H4 (cell line): ENCODE results near the gene AKAP6. TPM values are rescaled to one million over a fixed set of nuclear protein-coding genes. Genes with fewer than 3 reads are reported as not detected.

Source experiments
- DNase-seq: peaks from one replicate; pipeline ENCODE4 v3.0.0-alpha.2; 2015; ENCODE audit warnings: low spot score
- total RNA-seq: library from RNA; depleted of rRNA; stranded (reverse); fragments of >200 nt; shearing (Covaris generic); gene quantifications from 2 replicates; pipeline ENCODE4 v1.2.3, GENCODE V29; 2014; rRNA removed

AKAP6 gene
- total RNA-seq, 1 experiment from 2014 or later = 38.6 TPM

GRCh38 chr14:32814721-32815120, 485.6 kb downstream of the AKAP6 start:
- no peak for DNase-seq

DNA sequence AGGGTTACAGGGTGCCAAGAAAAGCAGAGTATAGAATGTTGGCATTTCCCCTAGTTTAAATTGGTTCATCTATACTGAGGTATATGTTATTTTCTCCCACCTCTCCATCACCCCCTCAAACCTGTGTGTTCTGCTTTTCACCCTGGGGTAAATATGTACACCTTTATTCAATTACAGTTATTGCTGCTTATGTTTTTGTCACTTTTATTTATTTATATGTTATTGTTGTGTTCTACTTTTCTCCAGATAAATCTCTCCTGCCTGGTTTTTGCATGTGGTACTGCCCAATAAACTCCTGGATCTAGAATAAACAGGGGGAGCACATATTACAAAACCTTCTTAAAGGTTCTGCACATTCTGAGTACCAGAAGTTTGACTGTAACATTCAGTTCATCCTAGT, 487.5 kb downstream of the AKAP6 start:
- no peak for DNase-seq

GRCh38 chr14:32817780-32818179, 488.7 kb downstream of the AKAP6 start:
- no peak for DNase-seq

DNA sequence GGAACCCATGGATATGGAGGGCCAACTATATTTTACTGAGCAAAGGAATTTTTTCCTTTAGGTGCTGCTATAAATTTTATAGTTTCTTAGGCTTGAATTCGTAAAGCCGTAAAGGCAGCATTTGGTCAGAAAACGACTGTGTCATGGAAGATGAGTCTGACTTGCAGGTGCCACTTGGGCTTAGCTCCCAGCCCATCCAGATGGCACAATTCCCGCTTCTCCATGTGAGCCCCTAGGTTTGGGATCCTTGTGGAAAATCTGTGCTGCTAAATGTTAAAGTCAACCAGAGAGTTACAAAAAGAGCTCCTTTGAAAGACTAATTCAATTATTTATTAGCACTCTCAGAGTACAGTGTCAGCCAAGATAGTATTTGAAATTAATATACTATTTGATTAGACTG, 489.5 kb downstream of the AKAP6 start:
- DNase-seq = no peak

DNA sequence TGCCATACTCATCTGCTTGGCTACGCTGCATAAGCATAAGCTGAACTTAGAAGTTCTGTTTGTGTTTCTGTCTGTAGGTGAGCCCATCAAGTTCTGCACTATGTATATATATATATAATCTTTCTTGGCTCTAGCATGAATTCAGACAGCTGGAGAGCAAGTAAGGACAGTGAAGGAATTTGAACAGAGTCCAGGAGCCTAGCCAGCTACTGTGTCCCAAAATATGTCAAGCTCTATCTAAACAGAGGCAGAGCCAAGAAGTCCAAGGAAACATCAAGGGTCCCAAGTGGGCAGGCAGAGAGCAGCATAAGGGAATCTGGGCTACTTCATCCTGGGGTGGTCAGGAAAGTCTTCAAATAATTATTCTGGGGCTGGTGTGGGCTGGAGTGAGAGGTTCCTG, 491.1 kb downstream of the AKAP6 start:
- DNase-seq = no peak

- DNase-seq = no peak
Observed at GRCh38 chr14:32820682-32821081, 491.6 kb downstream of the AKAP6 start.

DNA sequence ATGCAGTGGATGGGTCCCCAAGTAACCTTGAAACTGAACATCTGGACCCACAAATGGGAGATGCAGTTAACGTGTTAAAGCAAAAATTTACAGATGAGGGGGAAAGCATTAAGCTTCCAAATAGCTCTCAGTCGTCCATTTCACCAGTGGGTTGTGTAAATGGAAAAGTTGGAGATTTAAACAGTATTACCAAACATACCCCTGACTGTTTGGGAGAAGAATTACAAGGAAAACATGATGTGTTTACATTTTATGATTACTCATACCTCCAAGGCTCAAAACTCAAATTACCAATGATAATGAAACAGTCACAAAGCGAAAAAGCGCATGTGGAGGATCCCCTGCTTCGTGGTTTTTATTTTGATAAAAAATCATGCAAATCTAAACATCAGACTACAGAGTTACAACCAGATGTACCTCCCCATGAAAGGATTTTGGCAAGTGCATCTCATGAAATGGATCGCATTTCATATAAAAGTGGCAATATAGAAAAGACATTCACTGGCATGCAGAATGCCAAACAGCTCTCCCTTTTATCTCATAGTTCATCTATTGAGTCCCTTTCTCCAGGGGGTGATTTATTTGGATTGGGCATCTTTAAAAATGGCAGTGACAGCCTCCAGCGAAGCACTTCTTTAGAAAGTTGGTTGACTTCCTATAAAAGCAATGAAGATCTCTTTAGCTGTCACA, 493.0 kb downstream of the AKAP6 start:
- peak; percentile 54 for DNase-seq

DNA sequence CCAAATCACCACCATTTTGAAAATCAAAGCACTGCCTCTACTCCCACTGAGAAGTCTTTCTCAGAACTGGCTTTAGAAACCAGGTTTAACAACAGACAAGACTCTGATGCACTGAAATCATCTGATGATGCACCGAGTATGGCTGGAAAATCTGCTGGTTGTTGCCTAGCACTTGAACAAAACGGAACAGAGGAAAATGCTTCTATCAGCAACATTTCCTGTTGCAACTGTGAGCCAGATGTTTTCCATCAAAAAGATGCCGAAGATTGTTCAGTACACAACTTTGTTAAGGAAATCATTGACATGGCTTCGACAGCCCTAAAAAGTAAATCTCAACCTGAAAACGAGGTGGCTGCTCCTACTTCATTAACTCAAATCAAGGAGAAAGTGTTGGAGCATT, 494.6 kb downstream of the AKAP6 start:
- DNase-seq = no peak

DNA sequence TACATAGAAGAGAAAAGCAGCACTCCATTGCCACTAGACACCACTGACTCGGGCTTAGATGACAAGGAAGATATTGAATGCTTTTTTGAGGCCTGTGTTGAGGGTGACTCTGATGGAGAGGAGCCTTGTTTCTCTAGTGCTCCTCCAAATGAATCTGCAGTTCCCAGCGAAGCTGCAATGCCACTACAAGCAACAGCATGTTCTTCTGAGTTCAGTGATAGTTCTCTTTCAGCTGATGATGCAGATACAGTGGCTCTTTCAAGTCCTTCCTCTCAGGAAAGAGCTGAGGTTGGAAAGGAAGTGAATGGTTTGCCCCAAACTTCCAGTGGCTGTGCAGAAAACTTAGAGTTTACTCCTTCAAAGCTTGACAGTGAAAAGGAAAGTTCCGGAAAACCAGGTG, 495.1 kb downstream of the AKAP6 start:
- no peak for DNase-seq

- DNase-seq = no peak
Observed at GRCh38 chr14:32825058-32825457, 496.0 kb downstream of the AKAP6 start.

- peak; percentile 19 for DNase-seq
Observed at GRCh38 chr14:32826404-32827082, 497.4 kb downstream of the AKAP6 start.

GRCh38 chr14:32827514-32827913, 498.4 kb downstream of the AKAP6 start:
- no peak for DNase-seq

- no peak for DNase-seq
Observed at GRCh38 chr14:32835924-32836323, 506.8 kb downstream of the AKAP6 start.

DNA sequence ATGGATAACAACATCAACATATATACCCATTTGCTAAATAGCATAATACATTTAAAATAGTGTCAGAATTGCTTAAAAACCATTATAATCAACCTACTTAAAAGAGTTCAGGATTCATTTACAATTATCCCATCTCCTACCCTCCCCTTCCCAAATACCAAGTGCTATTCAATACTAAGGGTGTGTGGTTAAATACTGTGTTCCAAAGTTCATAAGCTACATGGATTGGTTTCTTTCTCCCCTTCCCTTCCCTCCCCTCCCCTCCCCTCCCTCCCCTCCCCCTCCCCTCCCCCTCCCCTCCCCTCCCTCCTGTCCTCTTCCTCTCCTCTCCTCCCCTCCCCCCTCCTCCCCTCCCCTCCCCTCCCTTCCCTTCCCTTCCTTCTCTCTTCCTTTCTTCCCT, 512.6 kb downstream of the AKAP6 start:
- no peak for DNase-seq

DNA sequence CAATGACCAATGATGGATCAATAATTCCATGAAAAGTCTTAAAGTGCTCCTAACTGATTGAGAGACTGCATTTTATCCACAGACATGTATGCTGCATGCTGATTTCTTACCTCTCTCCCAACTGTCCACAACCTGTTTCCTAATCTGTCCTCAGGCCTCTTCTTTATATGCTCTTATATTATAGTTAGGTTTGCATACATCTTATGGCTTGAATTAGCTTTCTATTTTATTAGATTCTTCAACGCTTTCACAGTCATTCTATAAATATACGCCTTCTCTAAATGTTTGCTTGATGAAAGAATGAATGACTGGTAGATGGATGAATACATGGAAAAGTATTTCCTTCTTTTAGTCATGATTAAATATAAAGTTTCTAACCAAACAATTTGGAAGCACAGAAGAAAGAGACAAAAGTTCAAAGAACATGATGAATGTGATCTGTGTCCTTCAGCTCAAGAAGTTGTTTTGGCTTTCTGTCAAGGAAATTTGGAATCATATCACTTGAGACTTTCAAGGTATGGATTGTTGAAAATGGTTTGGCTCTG, 517.8 kb downstream of the AKAP6 start:
- no peak for DNase-seq

DNA sequence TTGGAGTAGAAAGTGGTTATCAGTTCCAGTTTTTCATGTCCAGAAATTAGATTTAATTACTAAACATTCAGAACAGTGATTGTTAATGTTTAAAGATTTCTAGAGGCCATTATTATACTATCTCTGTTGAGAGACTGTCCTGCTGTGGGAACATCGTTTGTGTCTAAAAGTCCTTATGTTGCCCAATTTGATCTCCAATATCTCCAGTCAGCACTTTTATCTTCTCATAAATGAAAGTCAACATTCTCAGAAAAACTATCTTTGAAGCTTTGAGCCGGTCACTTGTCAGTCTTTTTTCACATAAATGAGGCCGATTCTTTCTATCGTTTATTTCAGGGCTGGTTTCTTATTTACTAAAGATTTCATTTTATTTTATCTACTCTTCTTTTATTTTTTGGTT, 518.8 kb downstream of the AKAP6 start:
- DNase-seq = no peak

GRCh38 chr14:32865827-32866376, 536.8 kb downstream of the AKAP6 start:
- no peak for DNase-seq

- DNase-seq = no peak
Observed at GRCh38 chr14:32883188-32883587, 554.1 kb downstream of the AKAP6 start.

Other genes starting within 250 kb of the AKAP6 start
- not detected in 2 replicates for gene RNU6-7, start 127.3 kb upstream of the AKAP6 start, total RNA-seq
- gene RNU6-8, start 126.0 kb upstream of the AKAP6 start, total RNA-seq = not detected in 2 replicates